ENCODE data around the gene FES.
"Not testable (repeated sequence)": the region's sequence is repeated elsewhere in the genome, so short reads cannot be mapped to it uniquely, and the experiment has no call there.

Gene FES

DNA sequence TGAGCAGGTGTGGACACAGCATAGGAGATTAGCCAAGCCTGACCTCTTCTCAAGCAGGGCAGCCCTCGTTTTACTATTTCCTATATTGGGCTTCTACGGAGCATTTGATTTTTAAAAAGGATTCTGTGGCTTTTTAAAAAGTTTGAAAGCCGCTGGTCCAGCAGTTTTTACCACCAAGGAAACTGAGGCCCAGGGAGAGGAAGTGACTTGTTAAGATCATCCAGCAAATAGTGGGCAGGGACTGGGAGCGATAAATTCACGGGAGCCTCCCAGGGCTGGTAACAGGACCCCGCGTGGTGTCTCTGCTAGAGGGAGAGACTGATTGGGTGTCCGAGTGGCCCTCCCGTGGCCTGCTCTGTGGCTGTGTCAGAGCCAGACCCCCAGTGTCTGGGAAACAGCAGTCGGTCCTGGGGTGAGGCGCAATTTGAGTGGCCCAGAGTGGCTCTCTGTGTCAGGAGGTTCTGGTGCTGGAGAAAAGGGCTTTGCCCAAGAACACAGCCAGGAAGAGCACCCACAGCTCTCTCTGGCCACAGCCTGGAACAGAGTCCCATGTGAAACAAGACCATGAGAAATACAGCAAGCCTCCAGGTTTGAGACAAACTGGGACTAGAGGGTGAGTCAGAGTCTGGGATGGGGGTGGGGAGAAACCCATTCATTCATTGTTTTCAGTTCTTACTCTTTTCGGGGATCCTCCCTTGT, 11.7 kb upstream of the FES start:
- TF ChIP-seq, protein P1, sequence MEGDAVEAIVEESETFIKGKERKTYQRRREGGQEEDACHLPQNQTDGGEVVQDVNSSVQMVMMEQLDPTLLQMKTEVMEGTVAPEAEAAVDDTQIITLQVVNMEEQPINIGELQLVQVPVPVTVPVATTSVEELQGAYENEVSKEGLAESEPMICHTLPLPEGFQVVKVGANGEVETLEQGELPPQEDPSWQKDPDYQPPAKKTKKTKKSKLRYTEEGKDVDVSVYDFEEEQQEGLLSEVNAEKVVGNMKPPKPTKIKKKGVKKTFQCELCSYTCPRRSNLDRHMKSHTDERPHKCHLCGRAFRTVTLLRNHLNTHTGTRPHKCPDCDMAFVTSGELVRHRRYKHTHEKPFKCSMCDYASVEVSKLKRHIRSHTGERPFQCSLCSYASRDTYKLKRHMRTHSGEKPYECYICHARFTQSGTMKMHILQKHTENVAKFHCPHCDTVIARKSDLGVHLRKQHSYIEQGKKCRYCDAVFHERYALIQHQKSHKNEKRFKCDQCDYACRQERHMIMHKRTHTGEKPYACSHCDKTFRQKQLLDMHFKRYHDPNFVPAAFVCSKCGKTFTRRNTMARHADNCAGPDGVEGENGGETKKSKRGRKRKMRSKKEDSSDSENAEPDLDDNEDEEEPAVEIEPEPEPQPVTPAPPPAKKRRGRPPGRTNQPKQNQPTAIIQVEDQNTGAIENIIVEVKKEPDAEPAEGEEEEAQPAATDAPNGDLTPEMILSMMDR (IDR thresholded peaks at IDR 0.05; ENCODE audit: low read depth, low read length), result no peak

DNA sequence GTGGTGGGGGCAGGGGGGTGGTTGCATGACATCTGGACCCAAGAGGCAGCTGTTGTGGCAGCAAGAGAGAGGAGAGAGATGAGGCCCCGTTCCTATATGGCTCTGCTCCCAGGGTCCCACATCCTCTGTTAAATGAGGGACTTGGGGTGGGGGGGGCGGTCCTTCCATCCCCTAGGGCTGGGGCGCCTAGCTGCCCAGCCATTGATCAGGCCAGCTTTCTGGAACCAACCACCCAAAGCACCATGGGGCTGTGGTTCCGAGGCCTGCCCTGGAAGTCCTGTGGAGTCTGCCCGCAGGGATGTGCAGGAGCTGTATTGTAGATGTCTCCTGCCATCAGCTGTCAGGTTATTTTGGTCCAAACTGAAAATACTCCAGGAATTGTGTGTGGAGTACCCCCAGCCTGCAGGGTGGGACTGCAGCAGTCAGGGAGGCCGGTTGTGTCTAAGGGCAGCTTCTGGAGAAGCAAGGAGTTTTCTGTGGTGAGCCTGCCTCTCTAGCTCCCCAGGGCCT, 10.8 kb upstream of the FES start:
- TF ChIP-seq, protein P1 (IDR thresholded peaks at IDR 0.05; ENCODE audit: low read depth, low read length), result no peak
- DNase-seq (ENCODE audit: extremely low read depth, low read depth), result no peak

More for the DNA sequence above, 11.7 kb upstream of the FES start:
- DNase-seq (ENCODE audit: extremely low read depth, low read depth), result no peak

DNA sequence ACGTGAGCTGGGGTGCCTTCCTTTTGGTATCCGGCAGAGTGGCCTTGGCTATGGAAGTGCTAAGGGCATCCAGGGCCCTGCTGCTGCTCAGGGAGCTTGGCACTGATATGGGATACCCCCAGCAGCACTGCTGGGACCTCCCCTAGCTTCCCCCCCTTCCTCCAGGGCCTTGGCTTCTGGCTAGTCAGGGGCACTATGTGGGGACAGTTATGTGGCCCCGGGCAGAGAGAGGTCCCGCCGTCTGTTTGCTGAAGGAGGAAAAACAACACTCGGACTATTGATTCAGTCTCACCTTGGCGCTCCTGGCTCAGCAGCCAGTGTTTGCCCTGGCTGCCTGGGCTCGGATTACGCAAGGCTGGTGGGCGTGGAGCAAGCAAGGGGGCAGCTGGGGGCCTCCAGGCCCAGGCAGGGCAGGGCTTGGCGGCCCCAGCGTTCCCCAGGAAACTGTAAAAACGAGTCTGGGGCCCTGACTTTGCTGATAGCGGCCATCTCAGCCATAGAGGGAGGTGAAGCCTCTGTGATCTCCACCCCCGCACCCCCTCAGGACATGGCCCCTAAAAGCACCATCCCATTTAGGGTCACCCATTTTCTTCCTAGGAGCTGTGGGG, 10.2 kb upstream of the FES start:
- TF ChIP-seq, protein P1 (IDR thresholded peaks at IDR 0.05; ENCODE audit: low read depth, low read length), result no peak
- DNase-seq (ENCODE audit: extremely low read depth, low read depth), result no peak

DNA sequence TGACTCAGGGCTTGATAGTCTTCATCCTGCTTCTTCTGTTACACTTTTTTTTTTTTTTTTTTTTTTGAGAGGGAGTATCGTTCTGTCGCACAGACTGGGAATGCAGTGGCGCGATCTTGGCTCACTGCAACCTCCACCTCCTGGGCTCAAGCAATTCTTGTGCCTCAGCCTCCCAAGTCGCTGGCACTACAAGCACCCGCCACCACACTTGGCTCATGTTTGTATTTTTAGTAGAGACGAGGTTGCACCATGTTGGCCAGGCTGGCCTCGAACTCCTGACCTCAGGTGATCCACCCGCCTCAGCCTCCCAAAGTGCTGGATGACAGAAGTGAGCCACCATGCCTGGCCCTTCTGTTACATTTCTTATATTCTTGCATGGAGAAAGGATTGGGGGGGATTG, 9.3 kb upstream of the FES start:
- not testable (repeated sequence) for DNase-seq (ENCODE audit: extremely low read depth, low read depth)

DNA sequence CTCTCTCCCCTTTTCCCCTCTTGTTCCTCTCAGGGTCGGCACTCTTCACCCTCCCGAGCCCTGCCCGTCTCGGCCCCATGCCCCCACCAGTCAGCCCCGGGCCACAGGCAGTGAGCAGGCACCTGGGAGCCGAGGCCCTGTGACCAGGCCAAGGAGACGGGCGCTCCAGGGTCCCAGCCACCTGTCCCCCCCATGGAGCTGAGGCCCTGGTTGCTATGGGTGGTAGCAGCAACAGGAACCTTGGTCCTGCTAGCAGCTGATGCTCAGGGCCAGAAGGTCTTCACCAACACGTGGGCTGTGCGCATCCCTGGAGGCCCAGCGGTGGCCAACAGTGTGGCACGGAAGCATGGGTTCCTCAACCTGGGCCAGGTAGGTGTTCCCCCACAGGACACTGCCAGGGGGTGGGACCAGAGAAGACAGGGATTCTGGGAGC, 8.7 kb upstream of the FES start:
- TF ChIP-seq, protein P1 (IDR thresholded peaks at IDR 0.05; ENCODE audit: low read depth, low read length), result no peak
- DNase-seq (ENCODE audit: extremely low read depth, low read depth), result no peak

DNA sequence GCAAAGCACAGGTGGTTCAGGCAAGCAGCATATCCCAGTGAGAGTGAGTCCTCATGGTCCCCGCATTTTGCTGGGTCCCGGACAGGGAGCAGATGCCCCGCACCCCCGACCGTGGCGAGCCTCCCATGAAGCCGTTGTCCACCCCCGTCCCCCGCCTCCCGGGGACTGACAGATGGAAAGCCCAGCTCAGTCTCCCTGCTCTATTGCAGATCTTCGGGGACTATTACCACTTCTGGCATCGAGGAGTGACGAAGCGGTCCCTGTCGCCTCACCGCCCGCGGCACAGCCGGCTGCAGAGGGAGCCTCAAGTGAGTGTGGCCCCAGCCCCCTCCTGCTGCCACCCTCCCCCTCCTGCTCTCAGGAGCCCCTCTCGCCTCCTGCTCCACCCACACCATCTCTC, 8.3 kb upstream of the FES start:
- TF ChIP-seq, protein P1 (IDR thresholded peaks at IDR 0.05; ENCODE audit: low read depth, low read length), result no peak
- no peak for DNase-seq (ENCODE audit: extremely low read depth, low read depth)

DNA sequence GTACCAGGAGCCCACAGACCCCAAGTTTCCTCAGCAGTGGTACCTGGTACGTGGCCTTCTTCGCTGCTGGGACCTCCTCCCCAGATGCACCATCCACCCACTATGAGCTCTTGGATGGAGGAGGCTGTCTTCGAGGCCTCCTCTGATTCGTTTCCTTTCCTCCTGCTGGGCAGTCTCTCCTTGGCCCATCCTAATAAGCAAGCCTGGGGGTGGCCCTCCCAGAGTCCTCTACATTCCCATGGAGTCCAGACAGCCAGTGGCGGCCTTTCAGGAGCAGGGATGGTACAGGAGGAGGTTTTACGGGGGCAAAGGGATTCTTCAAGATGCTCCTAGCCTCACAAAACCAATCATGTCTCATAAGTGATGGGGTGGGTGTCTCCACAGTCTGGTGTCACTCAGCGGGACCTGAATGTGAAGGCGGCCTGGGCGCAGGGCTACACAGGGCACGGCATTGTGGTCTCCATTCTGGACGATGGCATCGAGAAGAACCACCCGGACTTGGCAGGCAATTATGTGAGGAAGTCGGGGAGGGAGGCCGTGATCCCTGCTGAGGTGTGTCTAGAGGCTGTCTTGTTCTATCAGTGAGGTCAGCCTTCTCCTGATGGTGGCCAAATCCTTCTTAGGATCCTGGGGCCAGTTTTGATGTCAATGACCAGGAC, 7.7 kb upstream of the FES start:
- TF ChIP-seq, protein P1 (IDR thresholded peaks at IDR 0.05; ENCODE audit: low read depth, low read length), result no peak
- DNase-seq (ENCODE audit: extremely low read depth, low read depth), result no peak
